Neuronal stem cell (in vitro differentiated cells): ENCODE results near the gene CCDC47. TPM values are rescaled to one million over a fixed set of nuclear protein-coding genes. Genes with fewer than 3 reads are reported as not detected.
A peak's percentile ranks its signal among the peaks of the same experiment; 100 is the strongest.

Source experiments
- DNase-seq: peaks from one replicate; pipeline ENCODE4 v3.0.0-alpha.2; 2013; ENCODE audit warnings: low spot score
- H2AFZ ChIP-seq: one replicate; pipeline ENCODE4 v1.6.1; 2013; ENCODE audit warnings: mild to moderate bottlenecking, low read length, inconsistent platforms
- H2AK5ac ChIP-seq: 2 replicates; pipeline ENCODE4 v1.6.1; 2013; ENCODE audit warnings: low read depth, mild to moderate bottlenecking, inconsistent platforms, low read length, moderate library complexity, mixed read lengths
- H2BK120ac ChIP-seq: 2 replicates; pipeline ENCODE4 v1.6.1; 2013; ENCODE audit warnings: low read depth, mild to moderate bottlenecking, inconsistent platforms, low read length, moderate library complexity, mixed read lengths
- H2BK12ac ChIP-seq: one replicate; pipeline ENCODE4 v1.6.1; 2013; ENCODE audit warnings: low read length, inconsistent platforms
- H2BK15ac ChIP-seq: 2 replicates; pipeline ENCODE4 v1.6.1; 2013; ENCODE audit warnings: mild to moderate bottlenecking, low read length, inconsistent platforms, mixed read lengths
- H2BK5ac ChIP-seq: one replicate; pipeline ENCODE4 v1.6.1; 2013; ENCODE audit warnings: inconsistent platforms, mild to moderate bottlenecking, low read length, moderate library complexity
- H3K14ac ChIP-seq: one replicate; pipeline ENCODE4 v1.6.1; 2013; ENCODE audit warnings: low read length, inconsistent platforms
- H3K18ac ChIP-seq: 2 replicates; pipeline ENCODE4 v1.6.1; 2013; ENCODE audit warnings: low read length, inconsistent platforms
- H3K23ac ChIP-seq: 2 replicates; pipeline ENCODE4 v1.6.1; 2013; ENCODE audit warnings: low read depth, mild to moderate bottlenecking, mixed read lengths, low read length, inconsistent platforms; ENCODE audit not compliant: poor library complexity
- H3K27ac ChIP-seq: replicated peaks from 3 replicates; pipeline ENCODE4 v1.5.1; 2013; ENCODE audit warnings: low read length, inconsistent platforms
- H3K27me3 ChIP-seq, 3 experiments: 2 replicates each; pipeline ENCODE4 v1.6.1; 2013; ENCODE audit warnings: low read length in 3 of 3, mild to moderate bottlenecking in 2 of 3, inconsistent platforms in 1 of 3, low read depth in 1 of 3, mixed read lengths in 1 of 3, moderate library complexity in 1 of 3; ENCODE audit not compliant: control insufficient read depth in 3 of 3, insufficient read depth in 3 of 3
- H3K36me3 ChIP-seq, 2 donors: replicated peaks in 1 of 2; 2 replicates each; pipeline ENCODE4 v1.6.1; 2013; ENCODE audit warnings: low read length in 2 of 2; ENCODE audit not compliant: control insufficient read depth in 2 of 2, insufficient read depth in 2 of 2
- H3K4ac ChIP-seq: 2 replicates; pipeline ENCODE4 v1.6.1; 2013; ENCODE audit warnings: inconsistent platforms, mild to moderate bottlenecking, low read length, moderate library complexity
- H3K4me1 ChIP-seq, 2 donors: 1 replicate in 1 of 2; 2 replicates in 1 of 2; pipeline ENCODE4 v1.6.1; 2013; ENCODE audit warnings: low read length in 2 of 2, low read depth in 1 of 2; ENCODE audit not compliant: control insufficient read depth in 2 of 2, insufficient read depth in 1 of 2
- H3K4me2 ChIP-seq: one replicate; pipeline ENCODE4 v1.6.1; 2013; ENCODE audit warnings: mild to moderate bottlenecking, low read length, inconsistent platforms; ENCODE audit not compliant: insufficient read depth, poor library complexity, severe bottlenecking
- H3K4me3 ChIP-seq, 2 donors: 2 replicates each; pipeline ENCODE4 v1.5.1; 2013; ENCODE audit warnings: low read length in 2 of 2, mild to moderate bottlenecking in 2 of 2, inconsistent platforms in 1 of 2, moderate library complexity in 1 of 2
- H3K79me1 ChIP-seq: one replicate; pipeline ENCODE4 v1.6.1; 2013; ENCODE audit warnings: low read depth, mild to moderate bottlenecking, inconsistent platforms, low read length, moderate library complexity
- H3K9ac ChIP-seq: one replicate; pipeline ENCODE4 v1.6.1; 2013; ENCODE audit warnings: mild to moderate bottlenecking, low read depth, low read length, inconsistent platforms; ENCODE audit not compliant: poor library complexity
- H3K9me3 ChIP-seq, 2 donors: replicated peaks in 1 of 2; 2 replicates each; pipeline versions ENCODE3 to v1.6.1; 2013; ENCODE audit warnings: low read length in 2 of 2, mild to moderate bottlenecking in 2 of 2, inconsistent platforms in 1 of 2, low read depth in 1 of 2, mixed read lengths in 1 of 2, moderate library complexity in 1 of 2; ENCODE audit not compliant: control insufficient read depth in 2 of 2, insufficient read depth in 1 of 2
- H4K8ac ChIP-seq: one replicate; pipeline ENCODE4 v1.6.1; 2013; ENCODE audit warnings: low read depth, mild to moderate bottlenecking, inconsistent platforms, low read length, moderate library complexity
- H4K91ac ChIP-seq: one replicate; pipeline ENCODE4 v1.6.1; 2013; ENCODE audit warnings: low read length, low read depth, mild to moderate bottlenecking, inconsistent platforms; ENCODE audit not compliant: poor library complexity
- WGBS, 2 donors: extraction: QIAGEN DNeasy Blood & Tissue Kit; methylation state at CpG; one replicate each; pipeline ENCODE4 v1.1.7; 2013; ENCODE audit warnings: missing lambda C conversion rate in 2 of 2, mixed read lengths in 1 of 2; ENCODE audit not compliant: insufficient read length in 2 of 2, insufficient replicate concordance in 1 of 2; ENCODE audit errors: extremely low coverage in 2 of 2; 5-methylcytosine and 5-hydroxymethylcytosine counted together
- polyA plus RNA-seq, 2 experiments: library from polyadenylated mRNA; stranded (reverse); fragments of 200-250 nt; gene quantifications; one replicate each; pipeline ENCODE4 v1.2.3, GENCODE V29; 2013

CCDC47 gene, protein sequence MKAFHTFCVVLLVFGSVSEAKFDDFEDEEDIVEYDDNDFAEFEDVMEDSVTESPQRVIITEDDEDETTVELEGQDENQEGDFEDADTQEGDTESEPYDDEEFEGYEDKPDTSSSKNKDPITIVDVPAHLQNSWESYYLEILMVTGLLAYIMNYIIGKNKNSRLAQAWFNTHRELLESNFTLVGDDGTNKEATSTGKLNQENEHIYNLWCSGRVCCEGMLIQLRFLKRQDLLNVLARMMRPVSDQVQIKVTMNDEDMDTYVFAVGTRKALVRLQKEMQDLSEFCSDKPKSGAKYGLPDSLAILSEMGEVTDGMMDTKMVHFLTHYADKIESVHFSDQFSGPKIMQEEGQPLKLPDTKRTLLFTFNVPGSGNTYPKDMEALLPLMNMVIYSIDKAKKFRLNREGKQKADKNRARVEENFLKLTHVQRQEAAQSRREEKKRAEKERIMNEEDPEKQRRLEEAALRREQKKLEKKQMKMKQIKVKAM
- polyA plus RNA-seq (2013, experiment 1 of 2), result 32.9 TPM
- polyA plus RNA-seq (2013, experiment 2 of 2), result 32.2 TPM

GRCh38 chr17:63773272-63774140, at the start of gene CCDC47:
TSS of gene CCDC47 (minus strand) at chr17:63773597. CDS start at chr17:63766175, 7,422 bp downstream.
- H2BK120ac ChIP-seq, result no peak within 1 kb of the TSS
- no peak within 1 kb of the TSS for H2BK12ac ChIP-seq
- no peak within 1 kb of the TSS for H3K4ac ChIP-seq
- peak within 1 kb of the TSS; percentile 21 for H2AK5ac ChIP-seq
- no peaks in the 10 kb centered on the region for H3K27me3 ChIP-seq
- H2AFZ ChIP-seq, result peak within 1 kb of the TSS; percentile 85
- H4K8ac ChIP-seq, result no peak within 1 kb of the TSS
- H3K9me3 ChIP-seq, result no peaks in the 10 kb centered on the region
- H3K36me3 ChIP-seq, result peaks cover 6 to 43% of the 10 kb centered on the region in 2 donors
- H3K27ac ChIP-seq, result peak within 1 kb of the TSS; percentile 94
- DNase-seq, result peak; percentile 99
- peaks cover 3 to 6% of the 10 kb centered on the region in 2 donors for H3K4me1 ChIP-seq
- H3K14ac ChIP-seq, result peak within 1 kb of the TSS; percentile 86
- peak within 1 kb of the TSS; percentile 92 for H3K23ac ChIP-seq
- peak within 1 kb of the TSS; percentile 84 to 99 for H3K4me3 ChIP-seq
- peak within 1 kb of the TSS; percentile 62 for H2BK15ac ChIP-seq
- H3K18ac ChIP-seq, result peak within 1 kb of the TSS; percentile 99
- WGBS, 2 donors, result no CpG with 5 or more reads among the region's 74 CpGs
- peak within 1 kb of the TSS; percentile 75 for H3K4me2 ChIP-seq
- H3K79me1 ChIP-seq, result peaks cover 5% of the 10 kb centered on the region
- peak within 1 kb of the TSS; percentile 73 for H2BK5ac ChIP-seq
- H4K91ac ChIP-seq, result peak within 1 kb of the TSS; percentile 65
- H3K9ac ChIP-seq, result peak within 1 kb of the TSS; percentile 93

DNA sequence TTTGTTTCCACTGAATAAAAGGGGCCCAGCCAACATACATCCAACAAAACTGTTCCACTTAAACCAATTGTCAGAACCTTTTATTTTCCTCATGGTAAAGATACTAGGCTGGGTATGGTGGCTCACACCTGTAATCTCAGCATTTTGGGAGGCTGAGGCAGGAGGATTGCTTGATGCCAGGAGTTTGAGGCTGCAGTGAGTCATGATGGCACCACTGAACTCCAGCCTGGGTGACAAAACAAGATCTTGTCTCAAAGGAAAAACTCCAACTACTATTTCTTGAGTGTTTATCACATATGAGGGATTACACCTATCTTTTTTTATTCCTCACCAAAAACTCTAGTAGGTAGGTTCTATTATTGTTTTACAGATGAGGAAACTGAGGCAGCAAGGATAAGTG, 49.1 kb upstream of the CCDC47 start:
- DNase-seq, result no peak

GRCh38 chr17:63821804-63822203, 48.4 kb upstream of the CCDC47 start:
- no peak overlapping the region for H3K18ac ChIP-seq
- H3K36me3 ChIP-seq, result peaks cover 71 to 93% of the 10 kb centered on the region in 2 donors

More for the DNA sequence above, 49.1 kb upstream of the CCDC47 start:
- no peak overlapping the region for H4K91ac ChIP-seq
- no peak overlapping the region for H3K4me2 ChIP-seq
- H3K4ac ChIP-seq, result no peak overlapping the region
- no peaks in the 10 kb centered on the region for H3K27me3 ChIP-seq
- H2BK15ac ChIP-seq, result no peak overlapping the region
- no peak overlapping the region for H3K9ac ChIP-seq
- no peak overlapping the region for H3K18ac ChIP-seq
- H3K27ac ChIP-seq, result no peak overlapping the region
- H2BK5ac ChIP-seq, result no peak overlapping the region
- no peaks in the 10 kb centered on the region for H3K9me3 ChIP-seq
- H3K23ac ChIP-seq, result no peak overlapping the region
- H3K4me3 ChIP-seq, result no peak overlapping the region
- H3K79me1 ChIP-seq, result peaks cover 6% of the 10 kb centered on the region
- no peak overlapping the region for H4K8ac ChIP-seq
- H2BK120ac ChIP-seq, result no peak overlapping the region
- no peak overlapping the region for H2BK12ac ChIP-seq
- no peak overlapping the region for H2AK5ac ChIP-seq
- H3K36me3 ChIP-seq, result peaks cover 65 to 86% of the 10 kb centered on the region in 2 donors
- peaks cover 2 to 6% of the 10 kb centered on the region in 2 donors for H3K4me1 ChIP-seq
- no peak overlapping the region for H2AFZ ChIP-seq
- no peak overlapping the region for H3K14ac ChIP-seq

More at GRCh38 chr17:63821804-63822203, 48.4 kb upstream of the CCDC47 start:
- peaks cover 6% of the 10 kb centered on the region for H3K79me1 ChIP-seq
- peak overlapping the region; percentile 25 for H3K23ac ChIP-seq
- H2AK5ac ChIP-seq, result no peak overlapping the region
- H2BK5ac ChIP-seq, result no peak overlapping the region
- H3K27me3 ChIP-seq, result no peaks in the 10 kb centered on the region
- no peak overlapping the region for H2BK120ac ChIP-seq
- H3K4me2 ChIP-seq, result no peak overlapping the region
- H3K9me3 ChIP-seq, result no peaks in the 10 kb centered on the region
- H3K4me3 ChIP-seq, result no peak overlapping the region
- H3K9ac ChIP-seq, result no peak overlapping the region
- no peak overlapping the region for H2BK12ac ChIP-seq
- no peak overlapping the region for H4K91ac ChIP-seq
- H3K4me1 ChIP-seq, result peaks cover 2 to 6% of the 10 kb centered on the region in 2 donors
- H3K27ac ChIP-seq, result no peak overlapping the region
- H3K4ac ChIP-seq, result no peak overlapping the region
- H2AFZ ChIP-seq, result no peak overlapping the region
- H3K14ac ChIP-seq, result no peak overlapping the region
- no peak for DNase-seq
- no CpG with 5 or more reads among the region's 6 CpGs for WGBS, 2 donors
- H4K8ac ChIP-seq, result no peak overlapping the region
- H2BK15ac ChIP-seq, result no peak overlapping the region
